GM23338 (cell line): ENCODE results near the gene CITED1.

ENCODE experiments used
- CTCF ChIP-seq, 2 experiments: fragments of 200-600 bp in 1 of 2; sonication (generic) in 1 of 2; conservative IDR thresholded peaks; 2 replicates each; pipeline versions ENCODE4 v1.5.1 to v1.6.1; 2016 to 2017; ENCODE audit warnings: antibody characterized with exemption in 2 of 2, low read depth in 2 of 2, mild to moderate bottlenecking in 2 of 2, moderate library complexity in 1 of 2
- ETS1 ChIP-seq: IDR thresholded peaks from 2 replicates; pipeline ENCODE4 v1.6.1; 2016; ENCODE audit warnings: antibody characterized with exemption
- EZH2 ChIP-seq: fragments of 200-600 bp; sonication (generic); IDR thresholded peaks from one replicate; pipeline ENCODE4 v1.8.0; 2017; ENCODE audit warnings: antibody characterized with exemption, mild to moderate bottlenecking, low read depth; ENCODE audit not compliant: unreplicated experiment
- EZH2phosphoT487 ChIP-seq: fragments of 200-600 bp; sonication (generic); IDR thresholded peaks from one replicate; pipeline ENCODE4 v1.8.1; 2018; ENCODE audit warnings: antibody characterized with exemption; ENCODE audit not compliant: unreplicated experiment
- POLR2AphosphoS5 ChIP-seq: IDR thresholded peaks from 2 replicates; pipeline ENCODE4 v1.6.1; 2016; ENCODE audit warnings: antibody characterized with exemption, low read depth
- REST ChIP-seq: IDR thresholded peaks from one replicate; pipeline ENCODE4 v1.6.1; 2018; ENCODE audit warnings: antibody characterized with exemption; ENCODE audit not compliant: unreplicated experiment
- STAT1 ChIP-seq: IDR thresholded peaks from one replicate; pipeline ENCODE4 v1.6.1; 2016; ENCODE audit warnings: antibody characterized with exemption; ENCODE audit not compliant: unreplicated experiment

- no peak for TF ChIP-seq POLR2AphosphoS5
- TF ChIP-seq REST, result no peak
- TF ChIP-seq CTCF (conservative IDR thresholded peaks at IDR 0.05; ENCODE audit: low read depth in 2 of 2), result no peak
- TF ChIP-seq STAT1, result no peak
- TF ChIP-seq EZH2phosphoT487, result no peak
- no peak for TF ChIP-seq EZH2
- no peak for TF ChIP-seq ETS1
Measured at GRCh38 chrX:72296991-72297390, 8.7 kb downstream of the CITED1 start.
